SK-N-SH (cell line): ENCODE results near the gene TMCO2. TPM values are rescaled to one million over a fixed set of nuclear protein-coding genes. Genes with fewer than 3 reads are reported as not detected.
A peak's percentile ranks its signal among the peaks of the same experiment; 100 is the strongest.

Experiments
- CTCF ChIA-PET: fragments of 300-600, 350-600 bp; formaldehyde crosslinking; extraction: SDS; loops from one replicate; lab custom pipeline; 2021; lab: Yijun Ruan, JAX
- POLR2A ChIA-PET: fragments of 350-600 bp; sonication (Branson Sonifier 250); formaldehyde crosslinking; extraction: SDS; loops from one replicate; lab custom pipeline; 2020; ENCODE audit warnings: antibody characterized with exemption, inconsistent platforms; lab: Yijun Ruan, JAX
- DNase-seq: peaks from one replicate; pipeline ENCODE4 v3.0.0; 2012
- H2AFZ ChIP-seq: fragments of 200-600 bp; sonication (generic); 2 replicates; pipeline ENCODE4 v1.8.1; 2016; ENCODE audit warnings: antibody characterized with exemption, mild to moderate bottlenecking, low read depth
- H3F3A ChIP-seq: fragments of 200-600 bp; sonication (generic); replicated peaks from 2 replicates; pipeline ENCODE3; 2016; ENCODE audit warnings: antibody characterized with exemption, mild to moderate bottlenecking; ENCODE audit not compliant: insufficient read depth
- H3K27ac ChIP-seq, 2 experiments: fragments of 200-500 bp in 1 of 2; fragments of 200-600 bp in 1 of 2; sonication (Bioruptor generic) in 1 of 2; sonication (generic), shearing (Covaris generic) in 1 of 2; 2 replicates each; pipeline versions ENCODE4 v1.5.1 to v1.6.1; 2014 to 2016; ENCODE audit warnings: low read depth in 2 of 2, inconsistent platforms in 1 of 2, low read length in 1 of 2, mild to moderate bottlenecking in 1 of 2, mixed read lengths in 1 of 2
- H3K27me3 ChIP-seq: fragments of 200-600 bp; sonication (generic), shearing (Covaris generic); 2 replicates; pipeline ENCODE4 v1.6.1; 2016; ENCODE audit warnings: mixed run types; ENCODE audit not compliant: insufficient read depth
- H3K36me3 ChIP-seq, 2 experiments: fragments of 200-500 bp in 1 of 2; fragments of 200-600 bp in 1 of 2; sonication (Bioruptor generic) in 1 of 2; sonication (generic) in 1 of 2; replicated peaks in 1 of 2; 2 replicates each; pipeline versions ENCODE3 to v1.5.1; 2014 to 2016; ENCODE audit warnings: low read length in 1 of 2, mild to moderate bottlenecking in 1 of 2; ENCODE audit not compliant: insufficient read depth in 2 of 2, control insufficient read depth in 1 of 2
- H3K4me1 ChIP-seq, 2 experiments: fragments of 200-500 bp in 1 of 2; fragments of 200-600 bp in 1 of 2; sonication (Bioruptor generic) in 1 of 2; sonication (generic), shearing (Covaris generic) in 1 of 2; 2 replicates each; pipeline versions ENCODE4 v1.5.1 to v1.6.1; 2014 to 2016; ENCODE audit warnings: low read depth in 1 of 2, low read length in 1 of 2, mixed run types in 1 of 2; ENCODE audit not compliant: insufficient read depth in 2 of 2, control insufficient read depth in 1 of 2
- H3K4me2 ChIP-seq: fragments of 200-600 bp; sonication (generic), shearing (Covaris generic); 2 replicates; pipeline ENCODE4 v1.6.1; 2017; ENCODE audit warnings: mixed run types
- H3K4me3 ChIP-seq, 2 experiments: fragments of 200-500 bp in 1 of 2; fragments of 200-600 bp in 1 of 2; sonication (Bioruptor generic) in 1 of 2; sonication (generic), shearing (Covaris generic) in 1 of 2; 2 replicates each; pipeline versions ENCODE4 v1.5.1 to v1.8.1; 2014 to 2016; ENCODE audit warnings: low read depth in 2 of 2, inconsistent platforms in 1 of 2, low read length in 1 of 2, mild to moderate bottlenecking in 1 of 2, mixed read lengths in 1 of 2, moderate library complexity in 1 of 2
- H3K79me2 ChIP-seq: fragments of 200-600 bp; sonication (generic); 2 replicates; pipeline ENCODE4 v1.8.1; 2017; ENCODE audit warnings: mild to moderate bottlenecking; ENCODE audit not compliant: insufficient read depth
- H3K9ac ChIP-seq: fragments of 200-600 bp; sonication (generic); 2 replicates; pipeline ENCODE4 v1.6.1; 2017; ENCODE audit warnings: mixed run types
- H3K9me2 ChIP-seq: fragments of 200-600 bp; sonication (generic); 2 replicates; pipeline ENCODE4 v1.6.1; 2017; ENCODE audit warnings: mixed run types
- H3K9me3 ChIP-seq: fragments of 200-600 bp; sonication (generic); 2 replicates; pipeline ENCODE4 v1.6.1; 2017; ENCODE audit warnings: mixed run types, mild to moderate bottlenecking, moderate library complexity
- H4K20me1 ChIP-seq: fragments of 200-600 bp; sonication (generic); 2 replicates; pipeline ENCODE4 v1.6.1; 2017; ENCODE audit warnings: mild to moderate bottlenecking, mixed run types; ENCODE audit not compliant: insufficient read depth
- EZH2phosphoT487 ChIP-seq: fragments of 200-600 bp; sonication (generic); IDR thresholded peaks from 2 replicates; pipeline ENCODE4 v1.6.1; 2017; ENCODE audit warnings: low read depth, mixed run types, mild to moderate bottlenecking, antibody characterized with exemption, moderate library complexity, borderline replicate concordance
- FOSL2 ChIP-seq: IDR thresholded peaks from 2 replicates; pipeline ENCODE4 v1.4.0; 2012; ENCODE audit warnings: low read depth, mild to moderate bottlenecking, moderate library complexity, borderline replicate concordance
- IRF3 ChIP-seq: fragments of 150-350 bp; IDR thresholded peaks from 2 replicates; pipeline ENCODE4 v1.6.1; 2016; ENCODE audit warnings: mild to moderate bottlenecking, low read depth, low read length
- MAX ChIP-seq: IDR thresholded peaks from 2 replicates; pipeline ENCODE4 v1.4.0; 2012; ENCODE audit warnings: low read depth
- PBX3 ChIP-seq: IDR thresholded peaks from 2 replicates; pipeline ENCODE4; 2012
- POLR2AphosphoS5 ChIP-seq: IDR thresholded peaks from 2 replicates; pipeline ENCODE4 v1.6.1; 2012; ENCODE audit warnings: low read depth, low read length
- REST ChIP-seq: IDR thresholded peaks from 2 replicates; pipeline ENCODE4 v1.6.1; 2012; ENCODE audit warnings: mild to moderate bottlenecking, low read depth, low read length, moderate library complexity
- RFX5 ChIP-seq: IDR thresholded peaks from 2 replicates; pipeline ENCODE4 v1.6.1; 2012; ENCODE audit warnings: mild to moderate bottlenecking, improper control_type of control experiment, low read length
- RXRA ChIP-seq: IDR thresholded peaks from 2 replicates; pipeline ENCODE4 v1.4.0; 2012; ENCODE audit warnings: low read depth, mild to moderate bottlenecking, borderline replicate concordance
- SMC3 ChIP-seq: IDR thresholded peaks from 2 replicates; pipeline ENCODE4 v1.6.1; 2012; ENCODE audit warnings: low read depth, low read length, improper control_type of control experiment
- TAF1 ChIP-seq: IDR thresholded peaks from 2 replicates; pipeline ENCODE4 v1.6.1; 2012; ENCODE audit warnings: low read depth, mild to moderate bottlenecking, low read length, moderate library complexity, borderline replicate concordance
- USF2 ChIP-seq: fragments of 150-350 bp; IDR thresholded peaks from 2 replicates; pipeline ENCODE4 v1.6.1; 2017; ENCODE audit warnings: antibody characterized with exemption, low read length, low read depth, borderline replicate concordance
- YY1 ChIP-seq: IDR thresholded peaks from 2 replicates; pipeline ENCODE4 v1.4.0; 2012; ENCODE audit warnings: low read depth, mild to moderate bottlenecking
- WGBS: methylation state at CpG from one replicate; pipeline ENCODE4 v1.1.6; 2017; ENCODE audit warnings: low lambda C conversion rate; 5-methylcytosine and 5-hydroxymethylcytosine counted together
- polyA plus RNA-seq, 3 experiments: library from polyadenylated mRNA; depleted of rRNA; stranded (reverse); fragments of >200 nt; gene quantifications; 2 replicates each; pipeline ENCODE4 v1.2.3, GENCODE V29; 2012

TMCO2 gene
- polyA plus RNA-seq, 1 of the 3 experiments (the other 2 are of a cell fraction) = not detected

- TF ChIP-seq PBX3 (no peak), TAF1 (no peak), POLR2AphosphoS5 (no peak), RXRA (no peak), USF2 (no peak), MAX (no peak), EZH2phosphoT487 (no peak)
- 0 out of 2 replicates have a peak, but pooled peaks cover 4% of the 10 kb centered on the region for H4K20me1 ChIP-seq
- H3K27me3 ChIP-seq = no peaks in the 10 kb centered on the region
- no peaks in the 10 kb centered on the region; a peak in 2 of 4 replicates for H3K4me1 ChIP-seq
- H2AFZ ChIP-seq = no peak overlapping the region
- POLR2A ChIA-PET = no interaction called here
- no peaks in the 10 kb centered on the region for H3K9me3 ChIP-seq
- no peak overlapping the region for H3K9ac ChIP-seq
- no peak overlapping the region for H3K4me2 ChIP-seq
- CTCF ChIA-PET = interaction anchor here (0.6 to 1.4 kb wide), 3 partner anchors 73 to 713 kb away, joined by 3 read pairs; no protein-coding TSS in a partner anchor
- H3K4me3 ChIP-seq = no peak overlapping the region
- H3K27ac ChIP-seq = peak overlapping the region in 1 of 2 experiments; percentile 99; a peak in 2 of 4 replicates
- no peak for DNase-seq
- H3K36me3 ChIP-seq = peaks cover 54 to 62% of the 10 kb centered on the region in 2 experiments
- peaks cover 59% of the 10 kb centered on the region for H3K79me2 ChIP-seq
- no peaks in the 10 kb centered on the region for H3K9me2 ChIP-seq
- H3F3A ChIP-seq = peaks cover 28% of the 10 kb centered on the region
Observed at GRCh38 chr1:40265919-40266318, 18.2 kb downstream of the TMCO2 start.

- H3K9ac ChIP-seq = no peak overlapping the region
Observed at GRCh38 chr1:40266786-40267535, 19.2 kb downstream of the TMCO2 start.

More at GRCh38 chr1:40266786-40267535, 19.2 kb downstream of the TMCO2 start:
- H3K27me3 ChIP-seq = no peaks in the 10 kb centered on the region
- CTCF ChIA-PET = interaction anchor here (1.2 to 1.4 kb wide), 3 partner anchors 72 to 123 kb away, joined by 3 read pairs; no protein-coding TSS in a partner anchor
- peaks cover 58 to 62% of the 10 kb centered on the region in 2 experiments for H3K36me3 ChIP-seq
- 99% methylated on average over 6 of the region's 6 CpGs for WGBS
- POLR2A ChIA-PET = no interaction called here
- no peaks in the 10 kb centered on the region; a peak in 2 of 4 replicates for H3K4me1 ChIP-seq
- no peak overlapping the region for H3K4me3 ChIP-seq
- H3K4me2 ChIP-seq = 0 out of 2 replicates have a peak overlapping the region, but pooled peaks have one; percentile 43
- no peaks in the 10 kb centered on the region for H3K9me2 ChIP-seq
- H3F3A ChIP-seq = peaks cover 28% of the 10 kb centered on the region
- no peak for DNase-seq
- H3K79me2 ChIP-seq = peaks cover 54% of the 10 kb centered on the region
- H3K9me3 ChIP-seq = no peaks in the 10 kb centered on the region
- H2AFZ ChIP-seq = no peak overlapping the region
- peak overlapping the region in 1 of 2 experiments; percentile 99; a peak in 2 of 4 replicates for H3K27ac ChIP-seq
- 0 out of 2 replicates have a peak, but pooled peaks cover 4% of the 10 kb centered on the region for H4K20me1 ChIP-seq
- TF ChIP-seq SMC3 = no peak
- TF ChIP-seq FOSL2 = no peak
- TF ChIP-seq IRF3 = no peak
- no peak for TF ChIP-seq RFX5
- no peak for TF ChIP-seq REST
- TF ChIP-seq TAF1 = no peak
- no peak for TF ChIP-seq YY1
